ENCODE measurements around the gene CHMP2B.

Gene CHMP2B

DNA sequence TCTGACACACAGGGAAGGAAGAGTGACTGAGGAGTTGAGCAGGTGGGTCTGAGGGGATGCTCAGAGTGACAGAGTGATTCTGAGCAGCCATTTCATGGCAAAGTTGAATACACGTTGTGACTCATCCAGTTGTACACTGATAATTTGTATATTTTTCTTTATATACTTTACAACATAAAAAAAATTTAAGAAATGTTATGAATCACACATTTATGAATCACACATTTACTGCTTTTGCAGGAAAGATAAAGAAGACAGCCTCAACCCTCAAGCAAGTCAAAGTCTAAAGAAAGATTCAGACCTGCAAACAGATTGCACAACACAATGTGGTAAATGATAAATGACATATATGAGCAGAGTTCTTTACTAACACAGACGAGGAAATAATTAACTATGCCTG, 21.0 kb upstream of the CHMP2B start:
- TF ChIP-seq, protein P1, sequence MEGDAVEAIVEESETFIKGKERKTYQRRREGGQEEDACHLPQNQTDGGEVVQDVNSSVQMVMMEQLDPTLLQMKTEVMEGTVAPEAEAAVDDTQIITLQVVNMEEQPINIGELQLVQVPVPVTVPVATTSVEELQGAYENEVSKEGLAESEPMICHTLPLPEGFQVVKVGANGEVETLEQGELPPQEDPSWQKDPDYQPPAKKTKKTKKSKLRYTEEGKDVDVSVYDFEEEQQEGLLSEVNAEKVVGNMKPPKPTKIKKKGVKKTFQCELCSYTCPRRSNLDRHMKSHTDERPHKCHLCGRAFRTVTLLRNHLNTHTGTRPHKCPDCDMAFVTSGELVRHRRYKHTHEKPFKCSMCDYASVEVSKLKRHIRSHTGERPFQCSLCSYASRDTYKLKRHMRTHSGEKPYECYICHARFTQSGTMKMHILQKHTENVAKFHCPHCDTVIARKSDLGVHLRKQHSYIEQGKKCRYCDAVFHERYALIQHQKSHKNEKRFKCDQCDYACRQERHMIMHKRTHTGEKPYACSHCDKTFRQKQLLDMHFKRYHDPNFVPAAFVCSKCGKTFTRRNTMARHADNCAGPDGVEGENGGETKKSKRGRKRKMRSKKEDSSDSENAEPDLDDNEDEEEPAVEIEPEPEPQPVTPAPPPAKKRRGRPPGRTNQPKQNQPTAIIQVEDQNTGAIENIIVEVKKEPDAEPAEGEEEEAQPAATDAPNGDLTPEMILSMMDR (IDR thresholded peaks at IDR 0.05; ENCODE audit: low read depth, low read length, missing control alignments): no peak
- DNase-seq (ENCODE audit: low read depth): no peak
- H3K4me3 ChIP-seq (ENCODE audit: low read depth, low read length): no peak overlapping the region

DNA sequence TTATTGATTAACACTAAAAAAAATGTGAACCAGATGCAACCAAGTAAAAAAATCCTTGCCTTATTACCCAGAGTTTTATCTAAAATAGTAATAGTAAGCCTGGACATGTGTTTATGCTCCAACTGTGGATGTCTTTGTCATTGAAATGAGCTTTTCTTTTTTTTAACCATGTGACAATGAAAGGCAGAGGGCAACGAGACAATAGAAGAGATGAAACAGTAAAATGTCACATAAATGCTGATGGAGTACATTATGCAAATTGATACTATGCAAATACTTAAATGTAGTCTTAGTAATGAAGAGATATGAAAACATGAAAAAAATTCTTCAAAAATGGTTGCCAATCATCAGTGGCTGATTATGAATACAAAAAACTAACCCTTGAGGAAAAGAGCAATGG, 20.5 kb upstream of the CHMP2B start:
- H3K4me3 ChIP-seq (ENCODE audit: low read depth, low read length): no peak overlapping the region
- DNase-seq (ENCODE audit: low read depth): no peak
- TF ChIP-seq, protein P1 (IDR thresholded peaks at IDR 0.05; ENCODE audit: low read depth, low read length, missing control alignments): no peak

DNA sequence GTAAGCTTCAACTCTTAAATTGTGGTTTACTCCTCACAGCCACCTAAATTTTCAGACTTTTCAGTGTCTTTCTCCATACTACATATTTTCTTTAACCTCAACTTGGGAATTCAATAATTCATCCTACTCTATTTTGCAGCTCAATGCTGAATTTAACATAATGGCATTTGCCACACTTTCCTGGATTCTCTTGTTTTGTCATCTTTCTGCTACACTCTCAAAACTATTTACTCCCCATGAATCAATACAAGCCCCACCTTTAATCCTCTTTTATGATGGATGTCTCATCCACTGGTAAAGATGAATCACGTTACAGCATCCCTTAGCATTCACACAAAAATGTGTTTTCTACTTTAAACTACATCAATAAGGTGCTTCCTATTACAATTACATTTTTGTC, 19.6 kb upstream of the CHMP2B start:
- TF ChIP-seq, protein P1 (IDR thresholded peaks at IDR 0.05; ENCODE audit: low read depth, low read length, missing control alignments): no peak
- no peak for DNase-seq (ENCODE audit: low read depth)
- no peak overlapping the region for H3K4me3 ChIP-seq (ENCODE audit: low read depth, low read length)

DNA sequence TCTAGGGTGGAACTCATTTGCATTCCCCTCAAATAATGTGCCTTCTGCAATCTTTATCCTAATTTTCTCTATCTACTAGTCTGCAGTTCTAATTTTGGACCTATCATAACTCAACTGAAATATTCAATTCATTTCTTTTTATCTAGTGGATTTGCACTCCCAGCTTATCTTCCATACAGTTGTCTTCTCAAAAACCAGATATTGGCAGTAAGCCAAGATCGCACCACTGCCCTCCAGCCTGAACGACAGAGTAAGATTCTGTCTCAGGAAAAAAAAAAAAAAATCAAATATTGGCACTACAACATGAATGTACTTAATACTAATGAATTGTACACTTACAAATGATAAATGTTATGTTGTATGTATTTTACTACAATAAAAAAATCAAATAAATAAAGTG, 18.0 kb upstream of the CHMP2B start:
- no peak for DNase-seq (ENCODE audit: low read depth)
- TF ChIP-seq, protein P1 (IDR thresholded peaks at IDR 0.05; ENCODE audit: low read depth, low read length, missing control alignments): no peak
- H3K4me3 ChIP-seq (ENCODE audit: low read depth, low read length): no peak overlapping the region

DNA sequence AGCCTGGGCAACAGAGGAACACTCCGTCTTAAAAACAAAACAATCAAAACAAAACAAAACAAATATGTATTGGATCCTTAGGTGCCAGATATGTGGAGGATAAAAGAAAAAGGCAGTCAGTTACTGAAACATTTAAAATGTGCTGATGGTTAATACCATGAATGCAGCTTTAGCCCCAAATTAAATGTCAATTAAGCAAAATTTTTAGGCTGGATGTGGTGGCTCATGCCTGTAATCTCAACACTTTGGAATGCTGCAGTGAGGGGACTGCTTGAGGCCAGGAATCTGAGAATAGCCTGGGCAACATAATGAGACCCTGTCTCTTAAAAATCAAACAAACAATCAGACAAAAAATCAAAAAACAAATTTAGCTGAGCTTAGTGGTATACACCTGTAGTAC, 8.5 kb upstream of the CHMP2B start:
- TF ChIP-seq, protein P1 (IDR thresholded peaks at IDR 0.05; ENCODE audit: low read depth, low read length, missing control alignments): no peak
- no peak overlapping the region for H3K4me3 ChIP-seq (ENCODE audit: low read depth, low read length)
- DNase-seq (ENCODE audit: low read depth): no peak

DNA sequence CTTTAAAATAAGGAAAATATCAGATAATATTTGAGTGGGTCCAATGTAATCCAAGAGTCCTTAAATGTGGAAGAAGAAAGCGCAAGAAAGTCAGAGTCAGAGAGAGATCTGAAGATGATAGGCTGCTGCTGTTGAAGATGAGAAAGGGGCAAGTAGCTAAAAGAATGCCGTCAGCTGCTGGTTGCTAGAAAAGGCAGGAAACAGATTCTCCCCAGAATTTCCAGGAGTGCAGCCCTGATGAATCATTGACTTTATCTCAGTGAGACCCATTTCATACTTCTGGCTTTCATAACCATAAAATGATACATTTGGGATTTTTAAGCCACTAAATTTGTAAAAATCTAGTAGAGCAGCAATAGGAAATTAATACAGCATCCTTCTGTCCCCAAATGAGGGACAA, 7.5 kb upstream of the CHMP2B start:
- no peak for DNase-seq (ENCODE audit: low read depth)
- no peak overlapping the region for H3K4me3 ChIP-seq (ENCODE audit: low read depth, low read length)
- TF ChIP-seq, protein P1 (IDR thresholded peaks at IDR 0.05; ENCODE audit: low read depth, low read length, missing control alignments): no peak

DNA sequence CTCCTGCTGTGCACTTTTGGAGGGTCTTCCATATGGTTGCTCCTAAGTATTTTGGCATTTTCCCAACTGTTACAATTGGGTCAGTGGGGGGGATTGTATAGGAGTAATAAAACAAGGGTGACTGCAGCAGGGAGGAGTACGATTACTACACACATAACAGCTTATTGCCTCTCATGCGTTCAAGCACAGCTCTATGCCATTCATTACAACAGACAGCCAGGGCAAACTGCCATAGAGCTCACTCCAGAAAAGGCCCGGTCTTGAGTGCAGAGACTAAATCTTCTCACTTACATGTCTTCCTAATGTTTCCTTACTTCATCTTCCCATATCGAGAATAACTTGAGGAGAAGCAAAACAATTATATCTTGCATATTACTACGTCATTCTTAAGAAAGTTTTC, 1.4 kb upstream of the CHMP2B start:
- TF ChIP-seq, protein P1 (IDR thresholded peaks at IDR 0.05; ENCODE audit: low read depth, low read length, missing control alignments): no peak
- DNase-seq (ENCODE audit: low read depth): no peak
- no peak overlapping the region for H3K4me3 ChIP-seq (ENCODE audit: low read depth, low read length)
